Measurements from ENCODE around the gene NAA35.

Gene NAA35

GRCh38 chr9:86062845-86063693, 122.1 kb downstream of the NAA35 start:
- DNase-seq (ENCODE audit: low read depth), result no peak

- DNase-seq (ENCODE audit: low read depth), result no peak
Observed at GRCh38 chr9:86064220-86064619, 123.3 kb downstream of the NAA35 start.

- no peak for DNase-seq (ENCODE audit: low read depth)
Observed at GRCh38 chr9:86069206-86069869, 128.4 kb downstream of the NAA35 start.
